OCI-LY1 (cell line): ENCODE results near the gene SPNS2.

Experiments used
- H2AFZ ChIP-seq: fragments of 200-600 bp; sonication (generic), shearing (Covaris generic); 2 replicates; pipeline ENCODE4 v1.6.0; 2014; ENCODE audit warnings: antibody characterized with exemption, mild to moderate bottlenecking, low read length
- H3F3A ChIP-seq: fragments of 200-600 bp; sonication (generic), shearing (Covaris generic); 2 replicates; pipeline ENCODE4 v1.6.0; 2014; ENCODE audit warnings: mild to moderate bottlenecking, antibody characterized with exemption, low read length, moderate library complexity; ENCODE audit not compliant: insufficient read depth
- H3K27ac ChIP-seq: fragments of 200-600 bp; sonication (generic); 2 replicates; pipeline ENCODE4 v1.5.1; 2014; ENCODE audit warnings: low read length, mixed run types, mild to moderate bottlenecking, low read depth; ENCODE audit not compliant: poor library complexity, severe bottlenecking
- H3K27me3 ChIP-seq: fragments of 200-600 bp; sonication (generic); 2 replicates; pipeline ENCODE4 v1.6.0; 2014; ENCODE audit warnings: antibody characterized with exemption, mild to moderate bottlenecking, low read length, moderate library complexity; ENCODE audit not compliant: insufficient read depth
- H3K36me3 ChIP-seq: fragments of 200-600 bp; sonication (generic); 2 replicates; pipeline ENCODE4 v1.6.1; 2014; ENCODE audit warnings: mild to moderate bottlenecking, antibody characterized with exemption, low read length, moderate library complexity, mixed read lengths; ENCODE audit not compliant: insufficient read depth
- H3K4me1 ChIP-seq: fragments of 200-600 bp; sonication (generic); 2 replicates; pipeline ENCODE4 v1.5.1; 2014; ENCODE audit warnings: mild to moderate bottlenecking, low read length, moderate library complexity; ENCODE audit not compliant: insufficient read depth, severe bottlenecking
- H3K4me2 ChIP-seq: fragments of 200-600 bp; sonication (generic), shearing (Covaris generic); 2 replicates; pipeline ENCODE4 v1.6.1; 2014; ENCODE audit warnings: low read length
- H3K4me3 ChIP-seq: fragments of 200-600 bp; sonication (generic); 2 replicates; pipeline ENCODE4 v1.5.1; 2014; ENCODE audit warnings: low read length, low read depth, mild to moderate bottlenecking, mixed read lengths; ENCODE audit not compliant: poor library complexity, severe bottlenecking
- H3K79me2 ChIP-seq: fragments of 200-600 bp; shearing (Covaris generic); 2 replicates; pipeline ENCODE4 v1.6.1; 2016; ENCODE audit warnings: mixed run types, low read length, mixed read lengths; ENCODE audit not compliant: insufficient read depth
- H3K9ac ChIP-seq: fragments of 200-600 bp; sonication (generic), shearing (Covaris generic); 2 replicates; pipeline ENCODE4 v1.6.1; 2014; ENCODE audit warnings: mild to moderate bottlenecking, low read length, mixed read lengths
- H3K9me2 ChIP-seq: fragments of 200-600 bp; sonication (generic), shearing (Covaris generic); 2 replicates; pipeline ENCODE4 v1.6.1; 2014; ENCODE audit warnings: low read depth, mild to moderate bottlenecking, low read length, mixed read lengths
- H3K9me3 ChIP-seq: fragments of 200-600 bp; shearing (Covaris generic); 2 replicates; pipeline ENCODE4 v1.6.1; 2014; ENCODE audit warnings: low read length, mixed read lengths
- H4K20me1 ChIP-seq: fragments of 200-600 bp; sonication (generic), shearing (Covaris generic); 2 replicates; pipeline ENCODE4 v1.6.0; 2016; ENCODE audit warnings: mild to moderate bottlenecking, low read length; ENCODE audit not compliant: insufficient read depth
- CTCF ChIP-seq: fragments of 200-600 bp; sonication (generic), shearing (Covaris generic); IDR thresholded peaks from 2 replicates; pipeline ENCODE4 v1.5.1; 2017; ENCODE audit warnings: mild to moderate bottlenecking, antibody characterized with exemption, low read length, moderate library complexity, mixed read lengths
- EZH2 ChIP-seq: fragments of 200-600 bp; sonication (generic), shearing (Covaris generic); IDR thresholded peaks from 2 replicates; pipeline ENCODE4 v1.8.0; 2017; ENCODE audit warnings: borderline replicate concordance, mixed run types, mild to moderate bottlenecking, antibody characterized with exemption, low read length, moderate library complexity, mixed read lengths

The SPNS2 gene

GRCh38 chr17:4453812-4454591 is 44.7 kb upstream of the SPNS2 start:
- H3K9me2 ChIP-seq: no peaks in the 10 kb centered on the region
- no peak overlapping the region for H3K27ac ChIP-seq

GRCh38 chr17:4460661-4461060 is 38.0 kb upstream of the SPNS2 start:
- TF ChIP-seq EZH2: no peak
- TF ChIP-seq CTCF: no peak
- peaks cover 3% of the 10 kb centered on the region; the same call in 1 of the 2 replicates for H3K9me3 ChIP-seq

More at GRCh38 chr17:4453812-4454591, 44.7 kb upstream of the SPNS2 start:
- H2AFZ ChIP-seq: no peak overlapping the region
- H3K4me3 ChIP-seq: no peak overlapping the region
- no peak for TF ChIP-seq EZH2
- no peaks in the 10 kb centered on the region for H3K79me2 ChIP-seq
- H3K4me1 ChIP-seq: no peaks in the 10 kb centered on the region
- no peaks in the 10 kb centered on the region for H3K9me3 ChIP-seq
- no peaks in the 10 kb centered on the region for H3K27me3 ChIP-seq
- no peaks in the 10 kb centered on the region for H3K36me3 ChIP-seq
- no peak overlapping the region for H3K4me2 ChIP-seq
- H4K20me1 ChIP-seq: no peaks in the 10 kb centered on the region
- H3K9ac ChIP-seq: no peak overlapping the region
- H3F3A ChIP-seq: no peaks in the 10 kb centered on the region

GRCh38 chr17:4463818-4464476 is 34.7 kb upstream of the SPNS2 start:
- no peak for TF ChIP-seq EZH2
- TF ChIP-seq CTCF: no peak
- Histone ChIP-seq H3F3A (no peaks in the 10 kb centered on the region), H3K79me2 (no peaks in the 10 kb centered on the region), H3K9ac (no peak overlapping the region), H3K4me3 (no peak overlapping the region), H3K4me1 (no peaks in the 10 kb centered on the region), H3K4me2 (no peak overlapping the region), H3K9me3 (peaks cover 3% of the 10 kb centered on the region; the same call in 1 of the 2 replicates), H2AFZ (no peak overlapping the region), H3K27ac (no peak overlapping the region), H3K9me2 (no peaks in the 10 kb centered on the region), H3K27me3 (0 out of 2 replicates have a peak, but pooled peaks cover 5% of the 10 kb centered on the region), H4K20me1 (no peaks in the 10 kb centered on the region), H3K36me3 (no peaks in the 10 kb centered on the region; the same call in 1 of the 2 replicates)

More at GRCh38 chr17:4460661-4461060, 38.0 kb upstream of the SPNS2 start:
- Histone ChIP-seq H3F3A (no peaks in the 10 kb centered on the region), H3K4me2 (no peak overlapping the region), H3K9me2 (no peaks in the 10 kb centered on the region), H3K27me3 (0 out of 2 replicates have a peak, but pooled peaks cover 5% of the 10 kb centered on the region), H3K9ac (no peak overlapping the region), H3K27ac (no peak overlapping the region), H3K4me3 (no peak overlapping the region), H3K36me3 (no peaks in the 10 kb centered on the region; the same call in 1 of the 2 replicates), H3K79me2 (no peaks in the 10 kb centered on the region), H4K20me1 (no peaks in the 10 kb centered on the region), H2AFZ (no peak overlapping the region), H3K4me1 (no peaks in the 10 kb centered on the region)
